ENCODE data around the gene NPW.
"Not testable (repeated sequence)": the region's sequence is repeated elsewhere in the genome, so short reads cannot be mapped to it uniquely, and the experiment has no call there.

GRCh38 chr16:2011726-2012125 is 7.9 kb upstream of the NPW start:
- not testable (repeated sequence) for TF ChIP-seq POLR2A, CTCF (IDR thresholded peaks at IDR 0.05)

Data from heart left ventricle (tissue), 13 donors.